GOT3 (cell line): ENCODE results near the gene PI4KA.

Experiments
- DNase-seq: peaks from one replicate; lab custom pipeline; 2025; ENCODE audit warnings: mixed read lengths; lab: John Stamatoyannopoulos, UW

PI4KA gene

DNA sequence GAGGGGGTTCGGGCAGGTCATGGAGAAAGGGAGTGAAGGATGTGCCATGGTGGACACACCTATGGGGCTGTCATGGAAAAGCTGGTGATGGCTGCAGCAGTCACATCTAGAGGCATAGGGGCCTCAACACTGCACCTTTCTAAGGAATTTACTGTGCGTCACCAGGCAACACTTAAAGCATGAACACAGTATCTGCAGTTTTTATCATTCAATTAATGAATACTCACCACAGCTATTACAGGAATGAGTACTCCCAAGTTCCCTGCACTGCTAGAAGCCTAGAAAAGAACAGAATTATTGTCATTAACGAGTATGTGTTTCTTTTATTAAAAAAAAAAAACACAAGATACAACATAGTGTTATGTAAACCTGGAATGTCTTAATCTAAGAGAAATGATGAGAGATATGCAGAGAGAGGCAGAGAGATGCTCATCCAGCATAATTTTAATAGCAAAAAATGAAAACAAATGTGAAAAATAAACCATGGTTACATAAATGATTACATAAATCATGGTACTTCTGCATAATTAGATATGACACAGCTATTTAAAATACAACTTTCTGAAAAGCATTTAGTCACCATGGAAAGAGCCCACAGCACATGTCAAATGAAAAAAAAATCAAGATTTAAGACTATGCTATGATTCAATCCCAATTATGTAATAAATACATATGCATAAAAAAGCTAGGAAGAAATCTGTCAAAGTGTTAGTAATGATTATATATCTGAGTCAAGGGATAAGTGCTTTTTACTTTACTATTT lies 65.5 kb downstream of the PI4KA start:
- no peak for DNase-seq

- DNase-seq, result no peak
Observed at GRCh38 chr22:20792221-20792965, 66.2 kb downstream of the PI4KA start.

- no peak for DNase-seq
Observed at GRCh38 chr22:20788627-20789344, 69.8 kb downstream of the PI4KA start.

DNA sequence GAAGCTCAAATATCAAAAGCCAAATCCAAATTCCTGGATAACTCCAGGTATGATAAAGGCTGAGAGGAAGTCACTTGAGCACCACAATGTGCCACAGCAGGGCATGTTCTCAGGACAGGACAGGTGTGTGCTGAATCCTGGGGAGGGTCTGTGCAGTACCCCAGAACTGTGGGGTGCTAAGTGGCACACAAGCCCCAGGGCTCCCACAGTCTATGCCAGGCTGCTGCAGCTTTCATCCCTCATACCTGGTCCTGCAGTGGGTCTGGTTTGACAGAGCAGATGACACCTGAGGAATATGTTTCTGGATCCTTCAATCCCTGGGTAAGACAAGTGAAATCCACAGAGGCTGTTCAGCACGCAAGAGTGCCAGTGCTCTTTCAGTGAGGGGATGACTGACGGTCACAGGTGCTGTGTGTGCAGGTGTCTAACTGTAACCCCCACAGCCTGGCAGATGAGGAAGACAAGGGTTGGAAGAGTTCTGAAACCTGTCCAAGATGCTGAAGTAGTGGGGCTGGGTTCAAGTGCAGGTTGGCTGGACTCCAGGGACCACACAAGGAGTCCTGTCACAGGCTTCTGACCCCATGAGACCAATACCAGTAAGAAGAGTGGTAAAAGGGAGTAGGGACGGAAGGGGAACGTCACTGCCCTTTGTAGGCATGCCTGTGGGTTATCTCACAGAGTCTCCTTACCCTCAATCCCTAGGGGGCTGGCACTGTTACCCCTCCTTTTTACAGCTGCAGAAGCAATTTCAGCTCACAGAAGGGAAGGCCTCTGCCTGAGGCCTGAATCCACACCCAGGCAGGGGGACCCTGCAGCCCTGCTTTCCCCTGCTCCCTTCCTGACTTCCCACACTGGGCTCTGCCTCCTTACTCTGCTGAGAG lies 70.6 kb downstream of the PI4KA start:
- no peak for DNase-seq

DNA sequence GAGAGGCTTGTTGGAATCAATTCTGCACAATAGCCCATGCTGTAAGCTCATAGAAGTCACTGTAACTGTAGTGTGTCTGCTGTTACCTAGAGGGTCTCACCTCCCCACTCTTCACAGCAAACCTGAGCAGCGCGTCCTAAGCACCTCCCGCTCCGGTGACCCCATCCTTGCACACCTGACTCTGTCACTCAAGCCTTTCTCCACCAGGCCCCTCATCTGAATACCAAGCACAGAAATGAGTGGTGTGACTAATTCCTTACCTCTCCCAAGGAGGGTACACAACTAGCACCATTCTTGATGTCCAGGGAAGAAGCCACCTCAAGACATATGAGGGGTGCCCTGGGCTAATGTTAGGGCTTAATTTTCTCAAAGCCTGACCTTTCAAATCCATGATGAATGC lies 71.4 kb downstream of the PI4KA start:
- no peak for DNase-seq

- no peak for DNase-seq
Observed at GRCh38 chr22:20786536-20786979, 72.1 kb downstream of the PI4KA start.

GRCh38 chr22:20786048-20786447 lies 72.6 kb downstream of the PI4KA start:
- no peak for DNase-seq

GRCh38 chr22:20785415-20785814 lies 73.2 kb downstream of the PI4KA start:
- DNase-seq, result no peak

- no peak for DNase-seq
Observed at GRCh38 chr22:20783844-20784723, 74.5 kb downstream of the PI4KA start.

- no peak for DNase-seq
Observed at GRCh38 chr22:20783300-20783673, 75.3 kb downstream of the PI4KA start.

DNA sequence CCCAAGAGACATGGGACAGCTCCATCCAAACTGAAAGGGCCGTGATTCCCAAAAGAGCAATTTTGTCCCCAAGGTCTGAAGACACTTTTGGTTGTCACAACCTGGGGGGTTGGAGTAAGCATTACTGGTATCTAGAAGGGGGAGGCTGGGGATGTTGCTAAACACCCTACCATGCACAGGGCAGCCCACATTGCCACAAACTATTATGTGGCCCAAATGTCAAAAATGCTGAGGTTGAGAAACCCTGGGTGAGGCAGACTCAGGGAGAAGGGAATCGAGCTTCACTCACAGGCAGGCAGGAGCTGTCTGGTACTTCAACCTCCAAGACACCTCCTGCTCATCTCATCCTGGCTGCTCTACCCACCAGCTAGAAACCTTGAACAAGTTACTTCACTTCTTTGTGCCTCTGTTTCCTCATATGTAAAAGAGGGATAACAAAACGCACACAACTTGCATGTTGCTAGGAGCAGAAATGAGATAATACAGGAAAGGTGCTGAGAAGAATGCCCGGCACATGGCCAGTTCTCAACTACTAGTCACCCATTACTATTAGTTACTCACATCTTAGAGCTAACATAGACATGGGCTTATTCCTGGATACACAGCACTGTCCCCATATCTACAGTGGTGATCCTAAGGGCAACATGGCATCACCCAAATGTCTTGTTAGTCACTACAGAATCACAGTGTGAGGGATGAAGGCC lies 75.9 kb downstream of the PI4KA start:
- DNase-seq, result no peak

- DNase-seq, result no peak
Observed at GRCh38 chr22:20782083-20782482, 76.5 kb downstream of the PI4KA start.

GRCh38 chr22:20781272-20781990 lies 77.2 kb downstream of the PI4KA start:
- no peak for DNase-seq

GRCh38 chr22:20779818-20780158 lies 78.8 kb downstream of the PI4KA start:
- DNase-seq, result no peak

DNA sequence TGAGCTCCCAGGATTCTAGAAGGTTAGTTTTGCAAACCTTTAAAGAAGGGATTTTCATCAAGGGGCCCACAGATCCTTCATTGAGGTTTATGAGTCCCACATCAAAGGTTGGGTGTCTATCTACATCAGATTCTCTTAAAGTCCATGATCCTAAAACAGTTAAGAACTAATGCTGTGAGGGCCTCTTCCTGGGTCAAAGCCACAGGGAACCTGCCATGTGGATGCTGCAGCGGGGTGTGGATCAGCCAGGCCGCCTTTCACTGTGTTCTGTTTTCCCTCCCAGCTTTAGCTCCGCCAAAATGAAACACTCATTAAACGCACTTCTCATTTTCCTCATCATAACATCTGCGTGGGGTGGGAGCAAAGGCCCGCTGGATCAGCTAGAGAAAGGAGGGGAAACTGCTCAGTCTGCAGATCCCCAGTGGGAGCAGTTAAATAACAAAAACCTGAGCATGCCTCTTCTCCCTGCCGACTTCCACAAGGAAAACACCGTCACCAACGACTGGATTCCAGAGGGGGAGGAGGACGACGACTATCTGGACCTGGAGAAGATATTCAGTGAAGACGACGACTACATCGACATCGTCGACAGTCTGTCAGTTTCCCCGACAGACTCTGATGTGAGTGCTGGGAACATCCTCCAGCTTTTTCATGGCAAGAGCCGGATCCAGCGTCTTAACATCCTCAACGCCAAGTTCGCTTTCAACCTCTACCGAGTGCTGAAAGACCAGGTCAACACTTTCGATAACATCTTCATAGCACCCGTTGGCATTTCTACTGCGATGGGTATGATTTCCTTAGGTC lies 79.4 kb downstream of the PI4KA start:
- no peak for DNase-seq

DNA sequence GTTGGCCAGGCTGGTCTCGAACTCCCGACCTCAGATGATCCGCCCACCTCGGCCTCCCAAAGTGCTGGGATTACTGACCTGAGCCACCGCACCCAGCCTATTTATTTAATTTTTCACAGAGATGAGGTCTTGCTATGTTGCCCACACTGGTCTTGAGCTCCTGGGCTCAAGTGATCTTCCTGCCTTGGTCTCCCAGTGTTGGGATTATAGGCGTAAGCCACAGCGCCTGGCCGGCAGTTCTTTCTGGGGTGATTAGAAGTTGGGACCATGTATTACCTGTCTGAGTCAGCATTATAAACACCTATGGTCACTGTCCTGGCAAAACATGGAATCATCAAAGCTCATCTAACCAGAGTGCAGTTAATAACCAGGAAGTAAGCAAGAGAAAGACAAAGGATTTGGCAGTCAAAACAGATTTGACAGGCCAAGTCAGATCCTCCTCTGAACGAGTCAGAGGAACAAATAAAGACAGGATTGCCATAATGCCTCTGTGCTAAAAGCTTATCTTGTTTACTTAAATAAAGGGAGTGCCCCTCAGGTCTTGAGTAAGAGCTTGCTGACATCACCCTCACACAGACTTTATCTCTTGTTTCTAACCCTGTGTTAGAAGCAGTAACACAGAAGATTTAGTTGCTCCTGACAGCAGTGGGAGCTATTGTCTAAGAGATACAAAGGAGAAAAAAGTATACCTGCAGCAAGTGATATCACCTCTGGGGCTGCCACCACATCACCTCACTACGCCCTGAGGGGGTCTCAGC lies 81.0 kb downstream of the PI4KA start:
- DNase-seq, result no peak

DNA sequence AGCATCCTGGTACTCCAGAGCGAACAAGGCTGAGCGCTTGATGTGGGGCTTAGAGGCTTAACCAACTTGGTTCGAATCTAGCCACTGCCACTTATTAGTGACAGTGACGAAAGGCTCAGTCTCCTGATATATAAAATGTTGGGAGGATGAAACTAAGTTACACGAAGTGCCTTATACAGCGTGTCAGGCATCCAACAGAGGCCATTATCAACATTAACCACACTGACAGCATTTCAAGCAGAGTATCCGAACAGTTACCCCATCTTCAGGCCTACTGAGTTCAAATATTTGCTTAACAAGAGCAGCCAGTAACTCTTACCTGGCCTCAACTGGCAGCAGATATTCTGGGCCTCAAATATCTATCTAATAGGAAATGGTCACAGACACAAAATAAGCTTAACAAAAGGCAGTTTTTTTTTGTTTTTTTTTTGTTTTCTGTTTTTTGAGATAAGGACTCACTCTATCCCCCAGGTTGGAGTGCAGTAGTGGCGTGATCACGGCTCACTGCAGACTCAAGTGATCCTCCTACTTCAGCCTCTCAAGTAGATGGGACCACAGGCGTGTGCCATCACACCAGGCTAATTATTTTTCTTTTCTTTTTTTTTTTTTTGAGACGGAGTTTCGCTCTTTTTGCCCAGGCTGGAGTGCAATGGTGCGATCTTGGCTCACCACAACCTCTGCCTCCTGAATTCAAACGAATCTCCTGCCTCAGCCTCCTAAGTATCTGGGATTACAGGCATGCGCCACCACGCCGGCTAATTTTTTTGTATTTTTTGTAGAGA lies 81.8 kb downstream of the PI4KA start:
- no peak for DNase-seq
